Nephron progenitor cell (in vitro differentiated cells): ENCODE measurements around the gene PCSK5.

Source experiments
- DNase-seq: peaks from one replicate; pipeline ENCODE4 v3.0.0; 2021
- H3K27ac Mint-ChIP-seq: 2 replicates; pipeline ENCODE4 v1.8.0; 2021; ENCODE audit warnings: mild to moderate bottlenecking, moderate library complexity, mixed read lengths
- H3K27me3 Mint-ChIP-seq: 2 replicates; pipeline ENCODE4 v1.8.0; 2021; ENCODE audit warnings: mild to moderate bottlenecking, low read depth, mixed read lengths; ENCODE audit not compliant: poor library complexity
- H3K36me3 Mint-ChIP-seq: 2 replicates; pipeline ENCODE4 v1.8.0; 2021; ENCODE audit warnings: low read depth, mixed read lengths
- H3K4me1 Mint-ChIP-seq: 2 replicates; pipeline ENCODE4 v1.8.0; 2021; ENCODE audit warnings: mixed read lengths
- H3K4me3 Mint-ChIP-seq: 2 replicates; pipeline ENCODE4 v1.8.0; 2021; ENCODE audit warnings: mild to moderate bottlenecking, moderate library complexity, mixed read lengths
- H3K9me3 Mint-ChIP-seq: 2 replicates; pipeline ENCODE4 v1.8.0; 2021; ENCODE audit warnings: mild to moderate bottlenecking, moderate library complexity, mixed read lengths
- CTCF ChIP-seq: fragments of 200-600 bp; sonication (generic); IDR thresholded peaks from 2 replicates; pipeline ENCODE4 v1.5.0; 2021; ENCODE audit warnings: antibody characterized with exemption

Gene PCSK5

GRCh38 chr9:76023715-76024195 lies 133.3 kb downstream of the PCSK5 start:
- Mint-ChIP-seq H3K27ac (peak overlapping the region; percentile 53), H3K36me3 (peaks cover 67% of the 10 kb centered on the region)

GRCh38 chr9:76025286-76025685 lies 134.8 kb downstream of the PCSK5 start:
- no peak overlapping the region for H3K27ac Mint-ChIP-seq

More at GRCh38 chr9:76023715-76024195, 133.3 kb downstream of the PCSK5 start:
- TF ChIP-seq CTCF = no peak
- peaks cover 41% of the 10 kb centered on the region for H3K4me1 Mint-ChIP-seq
- no peaks in the 10 kb centered on the region for H3K27me3 Mint-ChIP-seq
- DNase-seq = no peak
- H3K9me3 Mint-ChIP-seq = peaks cover 7% of the 10 kb centered on the region
- H3K4me3 Mint-ChIP-seq = no peak overlapping the region

GRCh38 chr9:76026796-76027195 lies 136.3 kb downstream of the PCSK5 start:
- peaks cover 14% of the 10 kb centered on the region for H3K9me3 Mint-ChIP-seq
- DNase-seq = no peak
- H3K27me3 Mint-ChIP-seq = no peaks in the 10 kb centered on the region
- peaks cover 24% of the 10 kb centered on the region for H3K4me1 Mint-ChIP-seq
- peaks cover 90% of the 10 kb centered on the region for H3K36me3 Mint-ChIP-seq
- no peak for TF ChIP-seq CTCF
- H3K27ac Mint-ChIP-seq = peak overlapping the region; percentile 57
- no peak overlapping the region for H3K4me3 Mint-ChIP-seq

More at GRCh38 chr9:76025286-76025685, 134.8 kb downstream of the PCSK5 start:
- Mint-ChIP-seq H3K4me3 (no peak overlapping the region), H3K4me1 (peaks cover 39% of the 10 kb centered on the region), H3K9me3 (peaks cover 14% of the 10 kb centered on the region), H3K27me3 (no peaks in the 10 kb centered on the region), H3K36me3 (peaks cover 76% of the 10 kb centered on the region)
- DNase-seq = no peak
- TF ChIP-seq CTCF = no peak

GRCh38 chr9:76027416-76027815 lies 136.9 kb downstream of the PCSK5 start:
- Mint-ChIP-seq H3K9me3 (peaks cover 20% of the 10 kb centered on the region), H3K4me3 (no peak overlapping the region), H3K36me3 (peaks cover 96% of the 10 kb centered on the region), H3K27me3 (no peaks in the 10 kb centered on the region), H3K27ac (peak overlapping the region; percentile 54), H3K4me1 (peaks cover 18% of the 10 kb centered on the region)
- TF ChIP-seq CTCF = no peak
- no peak for DNase-seq

GRCh38 chr9:76027861-76028260 lies 137.4 kb downstream of the PCSK5 start:
- peaks cover 99% of the 10 kb centered on the region for H3K36me3 Mint-ChIP-seq
- H3K27ac Mint-ChIP-seq = peak overlapping the region; percentile 52
- no peak overlapping the region for H3K4me3 Mint-ChIP-seq
- no peak for TF ChIP-seq CTCF
- no peaks in the 10 kb centered on the region for H3K27me3 Mint-ChIP-seq
- peaks cover 20% of the 10 kb centered on the region for H3K9me3 Mint-ChIP-seq
- peaks cover 15% of the 10 kb centered on the region for H3K4me1 Mint-ChIP-seq
- no peak for DNase-seq

- H3K27me3 Mint-ChIP-seq = no peaks in the 10 kb centered on the region
- H3K4me3 Mint-ChIP-seq = no peak overlapping the region
- H3K4me1 Mint-ChIP-seq = peaks cover 28% of the 10 kb centered on the region
- TF ChIP-seq CTCF = no peak
- peaks cover 20% of the 10 kb centered on the region for H3K9me3 Mint-ChIP-seq
- H3K36me3 Mint-ChIP-seq = peaks cover 99% of the 10 kb centered on the region
- no peak overlapping the region for H3K27ac Mint-ChIP-seq
- DNase-seq = no peak
These were observed 141.7 kb downstream of the PCSK5 start for GRCh38 chr9:76032038-76032796.
